GM12892 (cell line): ENCODE measurements around the gene PALB2.

ENCODE experiments used
- POLR2A ChIP-seq: IDR thresholded peaks from 2 replicates; pipeline ENCODE4 v1.6.1; 2011; ENCODE audit warnings: low read depth, low read length, control low read depth
- POLR2AphosphoS5 ChIP-seq: IDR thresholded peaks from 2 replicates; pipeline ENCODE4 v1.6.1; 2011; ENCODE audit warnings: low read depth, low read length, control low read depth
- TAF1 ChIP-seq: IDR thresholded peaks from 2 replicates; pipeline ENCODE4 v1.6.1; 2011; ENCODE audit warnings: low read depth, mild to moderate bottlenecking, control low read depth, low read length, borderline replicate concordance

- no peak for TF ChIP-seq POLR2A
- TF ChIP-seq POLR2AphosphoS5: no peak
- TF ChIP-seq TAF1: no peak
These were observed 68.7 kb downstream of the PALB2 start for GRCh38 chr16:23572394-23572793.
